ENCODE results near the gene EYS. TPM values are rescaled to one million over a fixed set of nuclear protein-coding genes. Genes with fewer than 3 reads are reported as not detected.

The EYS gene
- total and polyA plus RNA-seq, 9 of the 15 experiments (the other 6 are each of a cell fraction or from before 2014, with no cell fraction given) = 0.03 to 0.36 (median 0.10) TPM; not detected in 2

- no peak overlapping the region for H3K9ac ChIP-seq (ENCODE audit: insufficient read depth in 1 of 2, low read depth in 2 of 2, low read length in 2 of 2)
- H4K20me1 ChIP-seq (replicated peaks; ENCODE audit: control insufficient read depth, insufficient read depth, low read length) = no peaks in the 10 kb centered on the region
- no peaks in the 10 kb centered on the region for H3K9me3 ChIP-seq (replicated peaks; ENCODE audit: control insufficient read depth, insufficient read depth, low read depth, low read length)
- H2AFZ ChIP-seq (ENCODE audit: low read depth, low read length) = no peak overlapping the region
- ATAC-seq (no peak), DNase-seq (ENCODE audit: extremely low read depth in 1 of 4, low spot score in 3 of 4) (no peak), FAIRE-seq (no peak)
- POLR2A ChIA-PET = no interaction called here
- intact Hi-C loops (cut with micrococcal nuclease) = no loop called here
- TF ChIP-seq ZFPM2 (CRISPR knock-in tag; IDR thresholded peaks at IDR 0.05) = no peak
- TF ChIP-seq ZNF318 (IDR thresholded peaks at IDR 0.05; ENCODE audit: borderline replicate concordance in 1 of 2, low read depth in 1 of 2) = no peak
- no peak for TF ChIP-seq ZBTB8A (IDR thresholded peaks at IDR 0.05; ENCODE audit: partially characterized antibody)
- no peak for TF ChIP-seq STAT5B (CRISPR knock-in tag; IDR thresholded peaks at IDR 0.05)
- TF ChIP-seq FOXM1 (IDR thresholded peaks at IDR 0.05; ENCODE audit: low read depth) = no peak
- no peak for TF ChIP-seq FOXM1 (CRISPR knock-in tag; IDR thresholded peaks at IDR 0.05; ENCODE audit: low read depth)
- no peak for TF ChIP-seq ELF4 (CRISPR knock-in tag; IDR thresholded peaks at IDR 0.05)
- TF ChIP-seq SIN3B (IDR thresholded peaks at IDR 0.05; ENCODE audit: low read depth) = no peak
- no peak for TF ChIP-seq HMG20A (CRISPR knock-in tag; conservative IDR thresholded peaks at IDR 0.05)
- TF ChIP-seq ZNF778 (CRISPR knock-in tag; IDR thresholded peaks at IDR 0.05) = no peak
- TF ChIP-seq ZNF408 (CRISPR knock-in tag; IDR thresholded peaks at IDR 0.05; ENCODE audit: low read depth) = no peak
- no peak for TF ChIP-seq ASH1L (IDR thresholded peaks at IDR 0.05; ENCODE audit: borderline replicate concordance, low read depth, partially characterized antibody)
- TF ChIP-seq ZNF12 (CRISPR knock-in tag; IDR thresholded peaks at IDR 0.05) = no peak
- no peak for TF ChIP-seq ZKSCAN3 (CRISPR knock-in tag; IDR thresholded peaks at IDR 0.05)
- no peaks in the 10 kb centered on the region for H3K79me2 ChIP-seq (ENCODE audit: control insufficient read depth, insufficient read depth, low read length)
- in situ Hi-C loops (cut with MboI) = no loop called here
- H3K36me3 ChIP-seq (ENCODE audit: control insufficient read depth, insufficient read depth, low read length) = no peaks in the 10 kb centered on the region
- H3K4me1 ChIP-seq (replicated peaks in 1 of 2; ENCODE audit: control insufficient read depth in 2 of 2, insufficient read depth in 2 of 2, low read length in 2 of 2) = no peaks in the 10 kb centered on the region
- no peak overlapping the region for H3K4me2 ChIP-seq (ENCODE audit: insufficient read depth, low read length)
- BruUV-seq (replicated peaks) = no TSS peak
- no peak overlapping the region for H3K27ac ChIP-seq (ENCODE audit: extremely low read depth, low read depth, low read length)
- 0% methylated on average over 1 of the region's 1 CpG for WGBS (ENCODE audit: insufficient coverage, low coverage, missing lambda C conversion rate)
- CTCF ChIA-PET (ENCODE audit: low intra/inter-chr PET ratio) = no interaction called here
- H3K9me1 ChIP-seq (ENCODE audit: control insufficient read depth, insufficient read depth, low read length) = no peaks in the 10 kb centered on the region
- no peaks in the 10 kb centered on the region for H3K27me3 ChIP-seq (ENCODE audit: control insufficient read depth in 2 of 2, insufficient read depth in 2 of 2, low read length in 2 of 2)
- no peak overlapping the region for H3K4me3 ChIP-seq
Observed at GRCh38 chr6:65123521-65123920, 583.5 kb downstream of the EYS start.
